HFF-Myc (cell line): ENCODE measurements around the gene DEFB114.

ENCODE experiments used
- DNase-seq: peaks from one replicate; pipeline ENCODE4 v3.0.0-alpha.2; 2011; ENCODE audit warnings: low read depth; ENCODE audit errors: extremely low read depth
- H3K4me3 ChIP-seq: replicated peaks from 2 replicates; pipeline ENCODE4 v1.5.1; 2011; ENCODE audit warnings: low read depth, mild to moderate bottlenecking, control low read depth, low read length
- CTCF ChIP-seq: IDR thresholded peaks from 2 replicates; pipeline ENCODE4 v1.5.1; 2012; ENCODE audit warnings: mild to moderate bottlenecking, low read depth, low read length, control low read depth; ENCODE audit errors: missing control alignments

Gene DEFB114

GRCh38 chr6:49964064-49964463 is at the start of gene DEFB114:
Gene DEFB114 (minus strand): TSS chr6:49964164. CDS start chr6:49964105, 59 bp downstream.
- TF ChIP-seq CTCF = no peak
- DNase-seq = no peak
- no peak within 1 kb of the TSS for H3K4me3 ChIP-seq

- H3K4me3 ChIP-seq = no peak overlapping the region
- no peak for DNase-seq
- TF ChIP-seq CTCF = no peak
Measured at GRCh38 chr6:50007819-50008218, 43.9 kb upstream of the DEFB114 start.

- no peak for TF ChIP-seq CTCF
- DNase-seq = no peak
- no peak overlapping the region for H3K4me3 ChIP-seq
Measured at GRCh38 chr6:50003139-50003538, 39.2 kb upstream of the DEFB114 start.

- no peak for DNase-seq
- TF ChIP-seq CTCF = no peak
- H3K4me3 ChIP-seq = no peak overlapping the region
Measured at GRCh38 chr6:49995278-49995677, 31.3 kb upstream of the DEFB114 start.

- DNase-seq = no peak
- no peak for TF ChIP-seq CTCF
- H3K4me3 ChIP-seq = no peak overlapping the region
Measured at GRCh38 chr6:49988900-49989299, 24.9 kb upstream of the DEFB114 start.

GRCh38 chr6:49987749-49988148 is 23.8 kb upstream of the DEFB114 start:
- no peak for TF ChIP-seq CTCF
- DNase-seq = no peak
- no peak overlapping the region for H3K4me3 ChIP-seq

GRCh38 chr6:49986551-49986950 is 22.6 kb upstream of the DEFB114 start:
- no peak for DNase-seq
- no peak for TF ChIP-seq CTCF
- no peak overlapping the region for H3K4me3 ChIP-seq
